Uterus (tissue), 4 donors: ENCODE data around the gene ABCC6. TPM values are rescaled to one million over a fixed set of nuclear protein-coding genes. Genes with fewer than 3 reads are reported as not detected.

Experiments used
- DNase-seq, 2 donors: peaks; one replicate each; pipeline ENCODE4 v3.0.0-alpha.2; 2019 to 2020
- H3K27ac ChIP-seq, 2 donors: fragments of 200-600 bp; sonication (generic); 1 replicate in 1 of 2; 2 replicates in 1 of 2; pipeline ENCODE4 v1.5.1; 2016 to 2018
- H3K27me3 ChIP-seq, 2 donors: fragments of 200-600 bp; sonication (generic); one replicate each; pipeline ENCODE4 v1.5.1; 2018 to 2019; ENCODE audit warnings: control low read depth in 1 of 2
- H3K36me3 ChIP-seq, 2 donors: fragments of 200-600 bp; sonication (generic); one replicate each; pipeline ENCODE4 v1.5.1; 2019; ENCODE audit warnings: control low read depth in 1 of 2
- H3K4me1 ChIP-seq, 2 donors: fragments of 200-600 bp; sonication (generic); one replicate each; pipeline ENCODE4 v1.5.1; 2018 to 2019; ENCODE audit warnings: control low read depth in 1 of 2
- H3K4me3 ChIP-seq, 2 donors: fragments of 200-600 bp; sonication (generic); 1 replicate in 1 of 2; 2 replicates in 1 of 2; pipeline ENCODE4 v1.5.1; 2018 to 2019; ENCODE audit warnings: mild to moderate bottlenecking in 1 of 2
- H3K9me3 ChIP-seq, 2 donors: fragments of 200-600 bp; sonication (generic); one replicate each; pipeline ENCODE4 v1.5.1; 2019; ENCODE audit warnings: control low read depth in 1 of 2
- CTCF ChIP-seq, 4 experiments: fragments of 200-600 bp in 2 of 4; fragments of 450-650 bp in 2 of 4; sonication (generic) in 2 of 4; IDR thresholded peaks; one replicate each; pipeline ENCODE4 v1.5.1; 2016 to 2019; ENCODE audit warnings: antibody characterized with exemption in 4 of 4, mild to moderate bottlenecking in 2 of 4, moderate library complexity in 1 of 4
- POLR2A ChIP-seq, 2 donors: fragments of 450-650 bp; IDR thresholded peaks; one replicate each; pipeline ENCODE4 v1.6.1; 2016; ENCODE audit warnings: antibody characterized with exemption in 2 of 2, mild to moderate bottlenecking in 1 of 2, moderate library complexity in 1 of 2
- intact Hi-C: fragments of 100-400 bp; cut with DNase I; formaldehyde crosslinking; loops from one replicate; pipeline ENCODE4 v1.15.1; 2023; ENCODE audit warnings: low total_unique reads
- total RNA-seq, 4 donors: library from RNA; depleted of rRNA in 3 of 4; stranded (reverse); fragments of >200 nt in 3 of 4; gene quantifications; one replicate each; pipeline versions ENCODE4 v1.1.0 to v1.2.4, GENCODE V29; 2014 to 2023
- donor health status: DM: yes; HTN: yes; CAD: no.

ABCC6 gene
- total RNA-seq, 4 donors from 2014 or later: 0.29 to 7.6 (median 1.3) TPM; not detected in 1

- H3K36me3 ChIP-seq: no peaks in the 10 kb centered on the region
- intact Hi-C loops: no loop called here
- no peaks in the 10 kb centered on the region for H3K27me3 ChIP-seq
- TF ChIP-seq CTCF (IDR thresholded peaks at IDR 0.05): no peak
- TF ChIP-seq POLR2A (IDR thresholded peaks at IDR 0.05): no peak
- no peak for DNase-seq
- H3K27ac ChIP-seq: no peak overlapping the region
- no peak overlapping the region for H3K4me3 ChIP-seq
- H3K9me3 ChIP-seq: no peaks in the 10 kb centered on the region
- H3K4me1 ChIP-seq: no peaks in the 10 kb centered on the region
Observed at GRCh38 chr16:16172991-16173390, 50.3 kb downstream of the ABCC6 start.

GRCh38 chr16:16171332-16171919, 51.9 kb downstream of the ABCC6 start:
- Histone ChIP-seq H3K36me3 (no peaks in the 10 kb centered on the region), H3K4me1 (no peaks in the 10 kb centered on the region), H3K27ac (no peak overlapping the region), H3K4me3 (no peak overlapping the region), H3K27me3 (no peaks in the 10 kb centered on the region), H3K9me3 (no peaks in the 10 kb centered on the region)
- TF ChIP-seq POLR2A (IDR thresholded peaks at IDR 0.05): no peak
- TF ChIP-seq CTCF (IDR thresholded peaks at IDR 0.05): no peak
- intact Hi-C loops: no loop called here
- DNase-seq: no peak

- Histone ChIP-seq H3K4me1 (no peaks in the 10 kb centered on the region), H3K27ac (no peak overlapping the region), H3K4me3 (no peak overlapping the region), H3K9me3 (no peaks in the 10 kb centered on the region), H3K27me3 (no peaks in the 10 kb centered on the region), H3K36me3 (no peaks in the 10 kb centered on the region)
- DNase-seq: no peak
- intact Hi-C loops: no loop called here
- TF ChIP-seq CTCF (IDR thresholded peaks at IDR 0.05): no peak
- TF ChIP-seq POLR2A (IDR thresholded peaks at IDR 0.05): no peak
Observed at GRCh38 chr16:16169615-16170014, 53.7 kb downstream of the ABCC6 start.

GRCh38 chr16:16168431-16168830, 54.9 kb downstream of the ABCC6 start:
- H3K4me1 ChIP-seq: no peaks in the 10 kb centered on the region
- no peaks in the 10 kb centered on the region for H3K27me3 ChIP-seq
- TF ChIP-seq CTCF (IDR thresholded peaks at IDR 0.05): no peak
- TF ChIP-seq POLR2A (IDR thresholded peaks at IDR 0.05): no peak
- DNase-seq: no peak
- intact Hi-C loops: no loop called here
- no peak overlapping the region for H3K27ac ChIP-seq
- H3K36me3 ChIP-seq: no peaks in the 10 kb centered on the region
- H3K9me3 ChIP-seq: no peaks in the 10 kb centered on the region
- H3K4me3 ChIP-seq: no peak overlapping the region

GRCh38 chr16:16167927-16168326, 55.4 kb downstream of the ABCC6 start:
- TF ChIP-seq CTCF (IDR thresholded peaks at IDR 0.05) (no peak), POLR2A (IDR thresholded peaks at IDR 0.05) (no peak)
- Histone ChIP-seq H3K27me3 (no peaks in the 10 kb centered on the region), H3K27ac (no peak overlapping the region), H3K36me3 (no peaks in the 10 kb centered on the region), H3K9me3 (no peaks in the 10 kb centered on the region), H3K4me3 (no peak overlapping the region), H3K4me1 (no peaks in the 10 kb centered on the region)
- no peak for DNase-seq
- intact Hi-C loops: no loop called here
